Stomach (tissue), 9 donors: ENCODE data around the gene LRP3. TPM values are rescaled to one million over a fixed set of nuclear protein-coding genes. Genes with fewer than 3 reads are reported as not detected.
A peak's percentile ranks its signal among the peaks of the same experiment; 100 is the strongest.

Experiments used
- DNase-seq, 2 donors: peaks; one replicate each; pipeline versions ENCODE4 v3.0.0 to v3.0.0-alpha.2; 2013 to 2019
- H3K27ac ChIP-seq, 5 donors: fragments of 200-600 bp in 4 of 5; sonication (generic) in 4 of 5; one replicate each; pipeline ENCODE4 v1.5.1; 2013 to 2019; ENCODE audit warnings: mild to moderate bottlenecking in 1 of 5, moderate library complexity in 1 of 5
- H3K27me3 ChIP-seq, 3 donors: fragments of 200-600 bp; sonication (generic); one replicate each; pipeline ENCODE4 v1.5.1; 2017 to 2019; ENCODE audit warnings: mixed run types in 1 of 3
- H3K36me3 ChIP-seq, 4 donors: fragments of 200-600 bp; sonication (generic); 1 replicate in 3 of 4; 2 replicates in 1 of 4; pipeline ENCODE4 v1.5.1; 2016 to 2019
- H3K4me1 ChIP-seq, 4 donors: fragments of 200-600 bp; sonication (generic); one replicate each; pipeline ENCODE4 v1.5.1; 2016 to 2019
- H3K4me3 ChIP-seq, 4 donors: fragments of 200-600 bp; sonication (generic) in 3 of 4; one replicate each; pipeline ENCODE4 v1.5.1; 2016 to 2019; ENCODE audit warnings: mild to moderate bottlenecking in 1 of 4
- H3K9me3 ChIP-seq, 4 donors: fragments of 200-600 bp; sonication (generic); one replicate each; pipeline ENCODE4 v1.5.1; 2016 to 2019
- CTCF ChIP-seq, 7 experiments: fragments of 450-650 bp in 4 of 7; fragments of 200-600 bp in 3 of 7; sonication (generic) in 3 of 7; IDR thresholded peaks; one replicate each; pipeline ENCODE4 v1.5.1; 2016 to 2019; ENCODE audit warnings: antibody characterized with exemption in 7 of 7, control low read depth in 2 of 7, mild to moderate bottlenecking in 1 of 7
- EP300 ChIP-seq: sonication (generic); formaldehyde crosslinking; IDR thresholded peaks from one replicate; pipeline ENCODE4 v1.6.1; 2017; ENCODE audit warnings: antibody characterized with exemption
- POLR2A ChIP-seq, 4 donors: fragments of 450-650 bp; IDR thresholded peaks; one replicate each; pipeline ENCODE4 v1.6.1; 2016; ENCODE audit warnings: antibody characterized with exemption in 4 of 4, control low read depth in 2 of 4, mild to moderate bottlenecking in 1 of 4, moderate library complexity in 1 of 4
- POLR2AphosphoS5 ChIP-seq, 3 donors: sonication (generic); formaldehyde crosslinking; IDR thresholded peaks; one replicate each; pipeline ENCODE4 v1.6.1; 2016; ENCODE audit warnings: antibody characterized with exemption in 3 of 3
- WGBS, 5 donors: extraction: QIAGEN DNeasy Blood & Tissue Kit in 3 of 5; methylation state at CpG; one replicate each; pipeline versions ENCODE4 v1.1.5 to v1.1.7; 2013 to 2018; 5-methylcytosine and 5-hydroxymethylcytosine counted together
- intact Hi-C: fragments of 100-400 bp; cut with DNase I; formaldehyde crosslinking; loops from one replicate; pipeline ENCODE4 v1.15.1; 2023; ENCODE audit warnings: low total_unique reads
- polyA plus RNA-seq, 3 donors: library from polyadenylated mRNA; stranded (reverse); fragments of 200-250 nt; gene quantifications; one replicate each; pipeline ENCODE4 v1.2.3, GENCODE V29; 2013
- total RNA-seq, 5 donors: library from RNA; depleted of rRNA; stranded (reverse); fragments of >200 nt; gene quantifications; one replicate each; pipeline versions ENCODE4 v1.1.0 to v1.2.3, GENCODE V29; 2014 to 2016
- donor health status: healthy with polysubstance abuse.
- donor health status: Bipolar disorder and iron deficiency.
- donor health status: healthy.

LRP3 gene
- total and polyA plus RNA-seq, 8 donors: 7.5 to 26.6 (median 12.8) TPM

- intact Hi-C loops: no loop called here
- no peak for DNase-seq
- Histone ChIP-seq H3K9me3 (no peaks in the 10 kb centered on the region), H3K27ac (peak overlapping the region in 3 of 5 donors; percentile 40 to 74 (median 73)), H3K36me3 (peaks cover 0 to 28% (median 13%) of the 10 kb centered on the region in 4 donors), H3K27me3 (peaks cover 0 to 7% (median 0%) of the 10 kb centered on the region in 3 donors), H3K4me3 (peak overlapping the region; percentile 70 to 93 (median 80)), H3K4me1 (peaks cover 0 to 24% (median 18%) of the 10 kb centered on the region in 4 donors)
- 64 to 78% (median 77%) methylated on average over 8 to 17 of the region's 17 CpGs for WGBS, 5 donors
- TF ChIP-seq POLR2A (IDR thresholded peaks at IDR 0.05): no peak
- TF ChIP-seq POLR2AphosphoS5 (IDR thresholded peaks at IDR 0.05): no peak
- no peak for TF ChIP-seq CTCF (IDR thresholded peaks at IDR 0.05)
- TF ChIP-seq EP300: no peak
These were observed 1.7 kb downstream of the LRP3 start for GRCh38 chr19:33195645-33196347.

GRCh38 chr19:33196446-33197193 is 2.5 kb downstream of the LRP3 start:
- intact Hi-C loops: no loop called here
- 93 to 97% (median 95%) methylated on average over 10 of the region's 10 CpGs for WGBS, 5 donors
- H3K27me3 ChIP-seq: peaks cover 0 to 7% (median 0%) of the 10 kb centered on the region in 3 donors
- TF ChIP-seq POLR2AphosphoS5 (IDR thresholded peaks at IDR 0.05): no peak
- peaks cover 0 to 31% (median 13%) of the 10 kb centered on the region in 4 donors for H3K36me3 ChIP-seq
- H3K4me1 ChIP-seq: peaks cover 0 to 24% (median 18%) of the 10 kb centered on the region in 4 donors
- no peak overlapping the region for H3K27ac ChIP-seq
- H3K4me3 ChIP-seq: no peak overlapping the region
- no peak for DNase-seq
- no peaks in the 10 kb centered on the region for H3K9me3 ChIP-seq

- no peak for DNase-seq
- intact Hi-C loops: no loop called here
- 83 to 93% (median 87%) methylated on average over 5 to 11 of the region's 11 CpGs for WGBS, 5 donors
These were observed 3.5 kb downstream of the LRP3 start for GRCh38 chr19:33197591-33198000.

GRCh38 chr19:33198169-33198568 is 4.0 kb downstream of the LRP3 start:
- peaks cover 0 to 24% (median 18%) of the 10 kb centered on the region in 4 donors for H3K4me1 ChIP-seq
- peaks cover 0 to 7% (median 0%) of the 10 kb centered on the region in 3 donors for H3K27me3 ChIP-seq
- WGBS, 5 donors: 88 to 96% (median 94%) methylated on average over 7 of the region's 7 CpGs
- no peaks in the 10 kb centered on the region for H3K9me3 ChIP-seq
- H3K36me3 ChIP-seq: peaks cover 0 to 46% (median 25%) of the 10 kb centered on the region in 4 donors
- intact Hi-C loops: no loop called here
- H3K27ac ChIP-seq: no peak overlapping the region
- DNase-seq: no peak
- TF ChIP-seq POLR2A (IDR thresholded peaks at IDR 0.05) (no peak), CTCF (IDR thresholded peaks at IDR 0.05) (no peak), EP300 (no peak), POLR2AphosphoS5 (IDR thresholded peaks at IDR 0.05) (no peak)
- no peak overlapping the region for H3K4me3 ChIP-seq

More at GRCh38 chr19:33197591-33198000, 3.5 kb downstream of the LRP3 start:
- Histone ChIP-seq H3K9me3 (no peaks in the 10 kb centered on the region), H3K4me3 (no peak overlapping the region), H3K36me3 (peaks cover 0 to 41% (median 20%) of the 10 kb centered on the region in 4 donors), H3K27me3 (peaks cover 0 to 7% (median 0%) of the 10 kb centered on the region in 3 donors), H3K4me1 (peaks cover 0 to 24% (median 18%) of the 10 kb centered on the region in 4 donors), H3K27ac (no peak overlapping the region)
- no peak for TF ChIP-seq EP300
- no peak for TF ChIP-seq POLR2AphosphoS5 (IDR thresholded peaks at IDR 0.05)
- no peak for TF ChIP-seq CTCF (IDR thresholded peaks at IDR 0.05)
- no peak for TF ChIP-seq POLR2A (IDR thresholded peaks at IDR 0.05)
